Keratinocyte (primary cell): Measurements from ENCODE around the gene HTD2. TPM values are rescaled to one million over a fixed set of nuclear protein-coding genes. Genes with fewer than 3 reads are reported as not detected.

Source experiments
- DNase-seq: peaks from one replicate; pipeline ENCODE4 v3.0.0-alpha.2; 2011; ENCODE audit warnings: low read depth, missing footprints, low spot score
- FAIRE-seq: peaks from 2 replicates; lab custom pipeline; 2011; peaks lifted over from hg19 to GRCh38; lab: Jason Lieb, UNC
- H2AFZ ChIP-seq: 2 replicates; pipeline ENCODE4 v1.6.0; 2012; ENCODE audit warnings: low read length, control low read depth, inconsistent platforms; ENCODE audit not compliant: control insufficient read depth
- H3K27ac ChIP-seq: 2 replicates; pipeline ENCODE4 v1.5.1; 2011; ENCODE audit warnings: low read length; ENCODE audit not compliant: control insufficient read depth, insufficient read depth
- H3K27me3 ChIP-seq: 3 replicates; pipeline ENCODE4 v1.6.0; 2011; ENCODE audit warnings: low read length; ENCODE audit not compliant: control insufficient read depth, insufficient read depth; ENCODE audit errors: extremely low read depth
- H3K36me3 ChIP-seq, 2 experiments: 2 replicates in 1 of 2; 3 replicates in 1 of 2; pipeline ENCODE4 v1.5.1; 2011; ENCODE audit warnings: low read length in 2 of 2, mild to moderate bottlenecking in 1 of 2; ENCODE audit not compliant: control insufficient read depth in 2 of 2, insufficient read depth in 2 of 2; ENCODE audit errors: extremely low read depth in 1 of 2
- H3K4me1 ChIP-seq: 3 replicates; pipeline ENCODE4 v1.5.1; 2011; ENCODE audit warnings: low read length; ENCODE audit not compliant: control insufficient read depth, insufficient read depth; ENCODE audit errors: extremely low read depth
- H3K4me2 ChIP-seq: 3 replicates; pipeline ENCODE4 v1.6.0; 2011; ENCODE audit warnings: low read depth, low read length; ENCODE audit not compliant: control insufficient read depth, insufficient read depth; ENCODE audit errors: extremely low read depth
- H3K4me3 ChIP-seq, 3 experiments: fragments of 200-600 bp in 1 of 3; sonication (generic) in 1 of 3; 2 replicates in 2 of 3; 3 replicates in 1 of 3; pipeline ENCODE4 v1.5.1; 2011 to 2016; ENCODE audit warnings: low read length in 3 of 3, mild to moderate bottlenecking in 3 of 3, control low read depth in 2 of 3, inconsistent platforms in 1 of 3, low read depth in 1 of 3, mixed read lengths in 1 of 3, mixed run types in 1 of 3, moderate library complexity in 1 of 3; ENCODE audit not compliant: control insufficient read depth in 2 of 3, insufficient read depth in 2 of 3; ENCODE audit errors: extremely low read depth in 1 of 3
- H3K79me2 ChIP-seq: 2 replicates; pipeline ENCODE4 v1.6.0; 2012; ENCODE audit warnings: low read length; ENCODE audit not compliant: control insufficient read depth, insufficient read depth
- H3K9ac ChIP-seq: 3 replicates; pipeline ENCODE4 v1.6.0; 2011; ENCODE audit warnings: low read length; ENCODE audit not compliant: control insufficient read depth, insufficient read depth; ENCODE audit errors: extremely low read depth
- H3K9me1 ChIP-seq: 3 replicates; pipeline ENCODE4 v1.6.0; 2011; ENCODE audit warnings: low read length; ENCODE audit not compliant: control insufficient read depth, insufficient read depth; ENCODE audit errors: extremely low read depth
- H3K9me3 ChIP-seq: 2 replicates; pipeline ENCODE4 v1.5.1; 2012; ENCODE audit warnings: low read depth, low read length; ENCODE audit not compliant: control insufficient read depth
- H4K20me1 ChIP-seq: 3 replicates; pipeline ENCODE4 v1.6.0; 2011; ENCODE audit warnings: low read length; ENCODE audit not compliant: control insufficient read depth, insufficient read depth; ENCODE audit errors: extremely low read depth
- CTCF ChIP-seq, 3 experiments: IDR thresholded peaks in 1 of 3; conservative IDR thresholded peaks in 1 of 3; optimal IDR thresholded peaks in 1 of 3; 2 replicates in 2 of 3; 3 replicates in 1 of 3; pipeline versions ENCODE3 to v1.5.1; 2011; ENCODE audit warnings: low read length in 3 of 3, mild to moderate bottlenecking in 3 of 3, moderate library complexity in 2 of 3, control low read depth in 1 of 3, inconsistent platforms in 1 of 3; ENCODE audit not compliant: insufficient read depth in 2 of 3; ENCODE audit errors: extremely low read depth in 1 of 3
- EZH2 ChIP-seq: IDR thresholded peaks from one replicate; pipeline ENCODE4 v1.6.1; 2012; ENCODE audit warnings: inconsistent platforms, mild to moderate bottlenecking, low read length, moderate library complexity
- dilution Hi-C: fragments of 300-500 bp; cut with MboI; formaldehyde crosslinking; loops from one replicate; pipeline ENCODE4 v1.7.0; 2020; ENCODE audit warnings: low sequenced_read_pairs; ENCODE audit not compliant: extremely low pct_ligation_motif_present
- polyA plus RNA-seq, 5 experiments: library from polyadenylated mRNA; depleted of rRNA in 3 of 5; stranded (reverse) in 3 of 5; stranded (forward) in 1 of 5; unstranded in 1 of 5; fragments of >200 nt; gene quantifications; 1 replicate in 1 of 5; 2 replicates in 3 of 5; 3 replicates in 1 of 5; pipeline versions ENCODE4 v1.2.1 to v1.2.3, GENCODE V29; 2011 to 2012; ENCODE audit warnings: missing spikeins in 2 of 5, low read depth in 1 of 5, low replicate concordance in 1 of 5

The HTD2 gene
- polyA plus RNA-seq, 1 donor (not counting 4 experiments of a cell fraction or from before 2014, with no cell fraction given): 12.5 TPM

DNA sequence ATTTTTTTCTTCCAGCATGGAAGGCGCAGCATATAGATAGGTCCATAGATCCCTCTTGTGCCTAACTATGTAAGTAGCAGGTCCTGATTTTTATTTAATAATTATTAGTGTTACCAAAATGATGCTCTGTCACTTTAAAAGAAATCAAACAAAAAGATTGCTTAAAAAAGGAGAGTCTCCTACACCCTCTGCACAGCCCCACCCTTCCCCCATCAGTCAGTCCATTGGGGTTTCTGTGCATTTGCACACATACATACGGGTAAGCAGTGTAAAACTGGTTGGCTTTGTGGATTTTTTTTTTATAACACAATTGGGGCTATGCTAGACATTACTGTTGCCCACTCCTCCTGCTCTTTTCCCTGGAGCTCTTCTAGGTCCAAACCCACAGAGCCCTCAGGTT lies 7.2 kb upstream of the HTD2 start:
- H3K36me3 ChIP-seq: no peaks in the 10 kb centered on the region
- H3K4me1 ChIP-seq: peaks cover 10% of the 10 kb centered on the region
- TF ChIP-seq CTCF (optimal IDR thresholded peaks at IDR 0.05 in 1 of 3, IDR thresholded peaks at IDR 0.05 in 1 of 3, conservative IDR thresholded peaks at IDR 0.05 in 1 of 3; ENCODE audit: extremely low read depth in 1 of 3, insufficient read depth in 2 of 3, low read length in 3 of 3) (no peak), EZH2 (no peak)
- H3K79me2 ChIP-seq: no peaks in the 10 kb centered on the region
- no peak overlapping the region for H3K4me2 ChIP-seq
- DNase-seq (no peak), FAIRE-seq (no peak)
- H3K9me1 ChIP-seq: no peaks in the 10 kb centered on the region
- no peaks in the 10 kb centered on the region for H3K9me3 ChIP-seq
- H3K27ac ChIP-seq: no peak overlapping the region
- H2AFZ ChIP-seq: no peak overlapping the region
- no peak overlapping the region for H3K4me3 ChIP-seq
- H3K9ac ChIP-seq: no peak overlapping the region
- H4K20me1 ChIP-seq: no peaks in the 10 kb centered on the region
- no peaks in the 10 kb centered on the region for H3K27me3 ChIP-seq
- dilution Hi-C loops: no loop called here

DNA sequence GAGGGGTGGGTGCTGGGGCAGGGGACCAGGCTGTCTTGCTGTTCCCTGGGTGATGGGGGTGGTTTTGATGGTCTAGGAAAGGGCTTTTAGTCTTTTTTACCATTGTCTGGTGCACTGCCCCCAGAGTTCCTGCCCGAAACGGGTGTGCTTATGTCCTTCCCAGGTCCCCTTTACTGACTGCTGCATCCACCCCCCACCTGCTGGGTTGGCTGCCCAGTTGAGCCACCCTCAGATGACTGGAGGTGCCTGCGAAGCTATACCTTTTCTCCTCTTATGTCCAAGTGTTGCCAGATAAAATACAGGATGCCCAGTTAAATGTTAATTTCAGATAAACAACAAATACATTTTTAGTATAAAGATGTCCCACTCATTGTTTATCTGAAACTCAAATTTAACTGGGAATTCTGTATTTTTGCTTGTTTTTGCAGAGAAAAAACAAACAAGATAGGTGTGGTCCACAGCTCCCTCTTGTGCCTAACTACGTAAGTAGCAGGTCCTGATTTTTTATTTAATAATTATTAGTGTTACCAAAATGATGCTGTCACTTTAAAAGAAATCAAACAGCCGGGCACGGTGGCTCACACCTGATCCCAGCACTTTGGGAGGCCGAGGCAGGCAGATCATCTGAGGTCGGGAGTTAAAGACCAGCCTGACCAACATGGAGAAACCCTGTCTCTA lies 6.3 kb upstream of the HTD2 start:
- dilution Hi-C loops: no loop called here
- Histone ChIP-seq H3K4me2 (no peak overlapping the region), H3K27ac (no peak overlapping the region), H3K36me3 (no peaks in the 10 kb centered on the region), H3K9me1 (no peaks in the 10 kb centered on the region), H3K9me3 (no peaks in the 10 kb centered on the region), H2AFZ (no peak overlapping the region), H4K20me1 (no peaks in the 10 kb centered on the region), H3K4me3 (no peak overlapping the region), H3K79me2 (no peaks in the 10 kb centered on the region), H3K27me3 (no peaks in the 10 kb centered on the region), H3K4me1 (peaks cover 10% of the 10 kb centered on the region), H3K9ac (no peak overlapping the region)
- DNase-seq: no peak
- peak in 2 of 3 experiments; percentile 35 to 44 for TF ChIP-seq CTCF (optimal IDR thresholded peaks at IDR 0.05 in 1 of 3, IDR thresholded peaks at IDR 0.05 in 1 of 3, conservative IDR thresholded peaks at IDR 0.05 in 1 of 3; ENCODE audit: extremely low read depth in 1 of 3, insufficient read depth in 2 of 3, low read length in 3 of 3)
- TF ChIP-seq EZH2: no peak
- no peak for FAIRE-seq
